MM.1S (cell line): ENCODE measurements around the gene SNX1.

Experiments used
- CTCF ChIP-seq: fragments of 300-600 bp; sonication (generic); IDR thresholded peaks from 2 replicates; pipeline ENCODE4 v1.5.1; 2016; ENCODE audit warnings: antibody characterized with exemption, low read length, mixed read lengths
- EZH2 ChIP-seq: fragments of 300-600 bp; sonication (generic); optimal IDR thresholded peaks from 2 replicates; pipeline ENCODE3; 2017; ENCODE audit warnings: low read depth, mild to moderate bottlenecking, antibody characterized with exemption, low read length, mixed read lengths
- EZH2phosphoT487 ChIP-seq: fragments of 300-600 bp; sonication (generic); IDR thresholded peaks from 2 replicates; pipeline ENCODE4 v1.6.1; 2018; ENCODE audit warnings: antibody characterized with exemption, low read length

DNA sequence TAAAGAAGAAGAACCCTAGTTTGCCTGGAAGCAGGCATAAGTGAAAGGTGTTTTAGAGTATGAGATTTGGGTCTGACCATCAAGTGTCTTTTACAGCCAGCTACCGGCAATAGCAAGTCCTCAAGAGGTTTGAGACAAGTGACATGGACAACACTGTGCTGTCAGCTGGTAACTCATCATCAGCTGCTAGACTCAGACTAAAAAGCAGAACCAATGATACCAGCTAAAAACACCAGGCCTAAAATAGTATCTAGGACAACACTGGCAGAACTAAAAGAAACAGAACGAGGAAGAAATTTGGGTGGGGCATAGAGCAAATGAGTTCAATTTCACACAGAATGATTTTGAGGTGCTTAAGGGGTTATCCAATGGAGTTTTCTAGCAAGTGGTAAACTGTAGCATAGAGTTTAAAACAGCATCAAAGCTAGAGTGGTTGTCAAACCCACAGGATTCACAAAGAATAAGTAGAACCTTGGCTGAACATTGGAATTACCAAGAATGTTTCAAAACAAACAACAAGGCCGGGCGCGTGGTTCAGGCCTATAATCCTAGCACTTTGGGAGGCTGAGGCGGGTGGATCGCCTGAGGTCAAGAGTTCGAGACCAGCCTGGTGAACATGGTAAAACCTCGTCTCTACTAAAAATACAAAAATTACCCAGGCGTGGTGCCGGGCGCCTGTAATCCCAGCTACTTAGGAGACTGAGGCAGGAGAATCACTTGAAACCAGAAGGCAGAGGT, 6.1 kb upstream of the SNX1 start:
- no peak for TF ChIP-seq CTCF
- TF ChIP-seq EZH2phosphoT487: no peak
- TF ChIP-seq EZH2: no peak
